Suppressor macrophage treated with lipopolysaccharide for 1 hour (primary cell): Measurements from ENCODE around the gene DNHD1.
"Not testable (repeated sequence)": the region's sequence is repeated elsewhere in the genome, so short reads cannot be mapped to it uniquely, and the experiment has no call there.

ENCODE experiments used
- DNase-seq, 3 donors: peaks; one replicate each; pipeline ENCODE4 v3.0.0-alpha.2; 2020 to 2022

Gene DNHD1

DNA sequence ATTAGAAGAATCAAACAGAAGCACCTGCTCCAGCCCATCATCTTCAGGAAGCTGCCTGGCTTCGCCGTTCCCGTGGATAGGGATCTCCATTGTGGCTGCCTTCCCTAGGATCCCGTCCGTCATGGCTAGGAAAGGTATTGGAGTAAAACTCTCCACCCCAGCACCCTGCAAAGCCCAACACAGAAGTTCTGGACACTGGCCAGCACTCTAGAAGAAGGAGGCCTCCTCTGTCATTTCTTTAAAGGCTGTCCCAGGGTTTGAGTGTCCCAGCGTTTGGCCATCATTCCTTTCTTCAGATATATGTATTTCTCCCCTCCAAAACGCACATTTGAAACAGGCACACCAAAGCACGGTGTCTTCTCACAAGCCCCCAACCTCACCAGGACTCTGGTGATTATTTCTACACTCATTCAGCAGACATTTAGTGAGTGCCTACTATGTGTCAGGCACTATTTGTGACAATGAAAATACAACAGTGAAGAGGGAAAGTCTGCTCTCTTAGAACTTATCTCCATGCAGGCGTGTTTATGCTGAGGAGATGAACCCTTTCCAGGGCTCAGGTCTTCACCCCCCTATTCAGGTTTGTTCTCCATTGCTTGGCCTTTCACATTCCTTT is 16.7 kb upstream of the DNHD1 start:
- no peak for DNase-seq

DNA sequence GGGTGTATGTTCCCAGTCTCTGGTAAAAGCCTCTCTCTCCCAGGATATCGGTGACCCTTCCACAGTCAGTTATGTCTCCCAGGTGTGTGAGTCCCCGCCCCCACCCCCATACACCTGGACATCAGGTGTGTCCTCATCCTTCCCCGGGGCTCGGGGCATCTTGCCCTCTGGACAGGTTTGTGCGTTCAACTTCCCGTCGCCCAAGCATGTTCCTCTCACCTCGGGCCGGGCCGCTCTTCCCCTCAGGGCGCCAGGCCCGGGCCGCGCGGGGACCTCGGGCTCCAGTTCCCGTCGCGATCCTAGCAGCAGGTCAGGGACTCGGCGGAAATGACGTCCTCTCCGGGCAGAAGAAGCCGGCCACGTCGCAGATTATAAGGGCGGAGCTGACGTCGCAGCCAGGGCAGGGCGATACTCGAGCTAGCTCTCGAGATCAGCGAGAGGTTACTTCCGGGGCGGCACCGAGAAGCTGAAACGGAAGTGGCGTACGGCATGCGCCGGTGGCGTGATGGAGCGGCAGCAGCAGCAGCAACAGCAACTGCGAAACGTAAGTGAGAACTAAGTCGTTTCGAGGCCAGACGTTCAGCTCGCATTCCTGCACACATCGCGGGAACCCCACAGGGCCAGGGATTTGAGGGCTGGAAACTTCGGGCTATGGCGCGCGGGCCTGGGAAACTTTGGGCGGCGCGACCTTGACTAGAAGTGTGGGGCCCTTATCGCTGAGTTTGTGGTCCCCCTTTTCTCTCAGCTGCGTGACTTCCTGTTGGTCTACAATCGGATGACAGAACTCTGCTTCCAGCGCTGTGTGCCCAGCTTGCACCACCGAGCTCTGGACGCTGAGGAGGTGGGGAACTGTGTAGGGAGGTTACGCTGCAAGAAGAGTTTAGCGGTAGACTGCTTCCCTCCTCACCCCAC is 15.8 kb upstream of the DNHD1 start, which contains the start of the genes ARFIP2 and TIMM10B:
TSS of gene ARFIP2 (minus strand) at position 320 of the 912 bp plus-strand sequence. CDS start 910 bp downstream, outside the sequence.
TSS of gene TIMM10B (plus strand) at position 490 of the 912 bp plus-strand sequence. CDS start at position 506, 16 bp downstream.
- peak; percentile 98 to 100 (median 99) for DNase-seq

DNA sequence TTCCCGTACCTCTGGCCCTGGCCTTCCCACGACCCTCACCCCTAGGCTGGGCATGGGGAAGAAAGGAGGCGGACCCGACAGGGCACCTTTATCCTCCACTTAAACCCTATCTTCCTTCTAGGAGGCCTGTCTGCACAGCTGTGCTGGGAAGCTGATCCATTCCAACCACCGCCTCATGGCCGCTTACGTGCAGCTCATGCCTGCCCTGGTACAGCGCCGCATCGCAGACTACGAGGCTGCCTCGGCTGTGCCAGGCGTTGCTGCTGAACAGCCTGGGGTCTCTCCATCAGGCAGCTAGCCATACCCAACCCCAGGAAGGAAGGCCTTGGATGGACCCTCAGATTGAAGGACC is 15.2 kb upstream of the DNHD1 start:
- DNase-seq = no peak

DNA sequence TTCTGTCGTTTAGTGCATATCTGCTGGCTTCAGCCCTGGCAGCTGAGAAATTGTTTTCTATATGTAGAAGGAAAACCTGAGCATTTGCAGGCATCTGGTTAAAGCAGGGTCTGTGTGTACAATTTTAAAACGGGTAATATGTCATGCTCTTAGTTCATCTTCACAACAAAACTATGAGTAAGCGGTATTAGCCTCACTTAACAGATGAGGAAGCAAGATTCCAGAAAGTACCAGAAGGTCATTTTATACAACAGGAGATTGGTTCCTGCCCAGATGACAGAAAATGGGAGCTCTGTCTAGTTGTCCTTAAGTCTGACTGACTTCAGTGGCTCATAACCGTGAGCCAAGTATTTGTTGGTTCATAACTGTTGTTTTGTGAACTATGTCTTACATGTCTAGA is 14.6 kb upstream of the DNHD1 start:
- peak; percentile 57 to 88 (median 76) for DNase-seq

DNA sequence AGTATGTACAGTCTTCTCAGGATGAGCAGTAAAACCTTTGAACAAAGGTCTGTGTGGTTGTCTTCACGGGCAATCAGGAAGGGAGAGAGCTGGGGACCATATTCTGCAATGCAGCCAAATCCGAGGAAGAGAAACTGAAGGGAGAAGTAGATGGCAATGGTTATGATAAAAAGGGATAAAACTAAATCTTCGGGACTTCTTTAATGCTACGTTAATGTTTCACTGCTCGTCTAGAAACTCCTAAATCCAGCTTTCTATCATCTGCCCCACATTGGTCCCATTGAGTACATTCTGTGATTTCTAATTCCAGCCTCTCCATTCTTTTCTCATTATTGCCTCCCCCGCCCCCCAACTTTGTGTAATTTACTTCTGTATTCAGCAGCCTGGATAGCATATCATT is 14.1 kb upstream of the DNHD1 start:
- no peak for DNase-seq

DNA sequence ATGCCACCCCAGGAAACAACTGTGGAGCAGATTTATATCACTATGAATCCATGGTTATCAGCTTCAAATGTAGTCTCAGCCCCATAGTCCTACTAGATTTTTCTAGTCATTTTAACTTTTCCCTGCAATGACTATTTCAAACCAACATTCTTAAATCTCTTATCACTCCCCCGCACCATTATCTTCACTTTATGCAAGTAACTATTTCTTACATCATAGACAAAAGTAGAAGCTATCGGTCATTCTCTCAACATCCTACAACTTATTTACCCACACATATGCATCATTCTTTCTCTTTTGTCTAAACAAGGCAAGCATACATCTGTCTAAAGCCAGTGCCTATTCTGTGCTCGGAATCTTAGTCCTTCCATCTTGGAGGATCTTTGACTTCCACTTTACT is 11.4 kb upstream of the DNHD1 start:
- no peak for DNase-seq

DNA sequence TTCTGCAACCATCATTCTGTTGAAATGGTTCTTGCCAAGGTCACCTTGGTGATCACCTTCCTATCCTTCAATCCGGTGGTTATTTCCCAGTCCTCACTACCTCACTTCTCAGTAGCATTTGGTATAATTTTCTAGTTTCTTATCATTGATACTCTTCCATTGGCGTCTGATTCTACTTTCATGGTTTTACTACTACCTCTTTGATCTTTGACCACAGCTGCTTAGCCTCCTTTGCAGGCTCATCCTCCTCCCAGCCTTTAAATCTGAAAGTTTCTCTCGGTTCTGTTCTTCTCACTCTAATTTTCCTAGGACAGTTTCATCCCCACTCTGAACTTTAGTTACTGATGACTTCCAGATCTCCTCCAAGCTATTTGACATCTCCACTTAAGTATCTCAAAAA is 10.8 kb upstream of the DNHD1 start:
- no peak for DNase-seq

DNA sequence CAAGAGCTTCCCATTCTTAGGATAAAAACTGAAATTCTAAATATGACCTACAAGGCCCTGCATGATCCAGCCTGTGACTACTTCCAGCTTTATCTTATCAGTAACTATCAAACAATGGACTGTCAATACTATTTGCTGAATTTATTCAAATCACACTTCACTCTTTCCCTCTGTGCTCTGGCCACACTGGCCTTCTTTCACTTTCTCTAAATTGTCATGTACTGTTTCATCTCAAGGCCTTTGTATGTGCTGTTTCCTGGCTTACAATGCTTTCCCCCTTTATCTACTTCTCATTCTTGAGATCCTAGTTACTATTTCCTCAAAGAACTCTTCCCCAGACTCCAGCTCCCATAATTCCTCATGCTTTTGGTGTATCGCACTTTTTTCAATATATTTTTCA is 10.1 kb upstream of the DNHD1 start:
- no peak for DNase-seq

DNA sequence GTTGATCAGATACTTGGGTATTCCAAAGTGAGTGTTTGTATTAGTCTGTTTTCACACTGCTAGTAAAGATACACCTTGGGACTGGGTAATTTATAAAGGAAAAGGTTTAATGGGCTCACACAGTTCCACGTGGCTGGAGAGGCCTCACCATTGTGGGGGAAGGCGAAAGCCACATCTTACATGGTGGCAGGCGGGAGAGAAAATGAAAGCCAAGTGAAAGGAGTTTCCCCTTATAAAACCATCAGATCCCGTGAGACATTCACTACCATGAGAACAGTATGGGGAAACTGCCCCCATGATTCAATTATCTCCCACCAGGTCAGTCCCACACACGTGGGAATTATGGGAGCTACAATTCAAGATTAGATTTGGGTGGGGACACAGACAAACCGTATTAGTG is 8.7 kb upstream of the DNHD1 start:
- no peak for DNase-seq

DNA sequence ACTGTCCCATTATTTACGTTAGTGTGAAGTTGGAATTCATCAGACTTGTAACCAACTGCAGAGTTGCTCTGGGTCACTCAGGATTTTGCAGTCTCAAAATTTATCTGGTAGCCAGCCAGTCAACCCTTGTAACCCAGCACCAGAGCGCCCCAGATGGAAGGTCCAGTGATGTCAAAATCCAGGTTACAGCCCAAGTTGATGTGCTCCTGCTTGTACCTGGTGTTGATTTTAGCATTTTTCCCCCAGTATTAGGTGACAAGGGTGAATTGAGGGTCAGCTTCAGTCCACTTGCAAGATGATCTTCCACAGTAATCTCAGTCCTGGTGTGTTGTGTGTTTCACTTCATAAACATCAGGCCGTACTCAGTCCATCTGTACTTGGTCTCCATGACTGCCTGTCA is 8.3 kb upstream of the DNHD1 start:
- DNase-seq = no peak

DNA sequence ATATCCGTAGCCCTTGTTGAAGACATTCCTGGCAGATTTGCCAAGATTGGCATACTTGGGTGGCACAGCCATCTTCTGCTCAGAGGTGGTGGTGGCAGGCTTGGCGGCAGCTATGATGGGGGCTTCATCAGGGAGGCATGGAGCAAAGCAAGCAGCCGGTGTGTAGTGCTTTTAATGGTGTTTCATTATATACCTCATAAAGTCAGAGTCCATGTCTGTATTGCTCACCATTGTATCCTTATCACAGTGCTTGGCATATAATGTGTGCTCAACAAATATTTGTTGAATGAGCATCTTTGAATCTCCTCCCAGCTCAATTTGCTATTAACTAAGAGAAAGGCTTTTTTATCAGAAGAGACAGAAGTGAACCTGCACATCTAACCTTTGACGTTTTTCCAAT is 7.8 kb upstream of the DNHD1 start:
- no peak for DNase-seq

DNA sequence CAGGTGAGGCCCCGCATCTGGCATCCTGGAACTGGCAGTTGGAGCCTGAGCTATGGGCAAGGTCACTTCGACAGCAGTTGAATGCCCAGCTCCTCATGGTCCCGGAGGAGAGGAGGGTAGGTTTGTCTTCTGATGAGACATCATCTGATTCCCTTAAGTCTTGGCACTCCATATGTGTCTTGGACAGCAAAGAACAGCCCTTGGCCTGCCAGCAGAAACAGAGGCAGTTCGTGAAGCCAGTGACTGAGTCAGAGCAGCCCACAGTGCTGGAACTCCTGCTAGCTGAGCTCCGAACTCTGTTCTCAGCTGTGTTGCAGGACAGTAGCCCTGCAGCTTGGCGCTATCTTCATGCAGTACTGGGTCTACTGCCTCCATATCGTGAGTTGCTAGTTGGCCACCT is 1.0 kb downstream of the DNHD1 start:
- no peak for DNase-seq

DNA sequence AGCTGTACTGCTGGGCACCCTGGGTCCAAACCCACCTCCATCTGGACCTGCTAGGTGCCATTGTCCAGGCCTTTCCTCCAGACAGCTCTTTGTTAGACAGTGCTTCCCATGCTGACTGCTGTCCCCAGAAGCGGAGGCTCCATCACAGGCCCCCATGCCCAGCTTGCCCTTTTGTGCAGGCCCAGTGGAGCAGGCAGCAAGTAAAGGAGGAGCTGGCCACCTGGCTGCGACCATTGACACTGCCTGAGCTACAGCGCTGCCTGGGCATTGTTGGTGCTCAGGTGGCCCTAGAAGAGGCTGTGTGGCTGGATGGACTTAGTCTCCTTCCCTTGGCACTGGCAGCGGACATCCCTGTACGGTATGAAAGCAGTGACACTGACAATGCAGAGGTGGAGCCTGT is 1.5 kb downstream of the DNHD1 start:
- DNase-seq = no peak

DNA sequence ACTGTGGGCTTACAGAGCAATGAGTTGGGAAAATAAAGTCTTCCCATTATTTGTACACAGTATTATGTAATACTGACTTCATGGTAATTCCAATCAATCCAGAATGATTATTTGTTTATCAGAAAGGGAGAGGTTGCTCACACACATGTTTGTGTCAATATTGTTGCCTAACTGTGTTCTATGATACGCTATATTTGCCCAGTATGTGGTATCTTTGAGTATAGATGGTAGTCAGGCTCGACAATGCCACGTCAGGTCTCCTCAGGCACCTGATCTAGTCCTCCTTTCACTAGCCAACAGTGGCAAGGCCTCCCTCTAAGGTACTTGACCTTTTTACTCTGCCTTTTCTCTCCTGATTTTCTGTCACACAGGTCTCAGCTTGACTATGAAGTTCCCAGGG is 5.3 kb downstream of the DNHD1 start:
- no peak for DNase-seq

DNA sequence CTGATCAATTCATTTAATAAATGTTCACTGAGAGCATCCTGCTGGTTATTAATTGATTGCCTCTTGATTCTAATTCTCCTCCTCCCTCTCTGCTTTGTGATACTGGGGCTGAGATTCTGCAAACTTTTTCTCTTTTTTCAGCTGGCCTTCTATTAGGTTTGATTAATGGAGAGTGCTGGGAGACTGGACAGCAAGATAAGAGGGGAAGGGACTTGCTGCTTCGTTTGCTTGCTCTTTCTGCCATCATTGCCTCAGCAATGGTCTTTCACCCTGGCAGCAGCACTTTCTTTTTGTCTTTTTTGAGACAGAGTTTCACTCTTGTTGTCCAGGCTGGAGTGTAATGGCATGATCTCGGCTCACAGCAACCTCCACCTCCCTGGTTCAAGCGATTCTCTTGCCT is 7.1 kb downstream of the DNHD1 start:
- DNase-seq = no peak

DNA sequence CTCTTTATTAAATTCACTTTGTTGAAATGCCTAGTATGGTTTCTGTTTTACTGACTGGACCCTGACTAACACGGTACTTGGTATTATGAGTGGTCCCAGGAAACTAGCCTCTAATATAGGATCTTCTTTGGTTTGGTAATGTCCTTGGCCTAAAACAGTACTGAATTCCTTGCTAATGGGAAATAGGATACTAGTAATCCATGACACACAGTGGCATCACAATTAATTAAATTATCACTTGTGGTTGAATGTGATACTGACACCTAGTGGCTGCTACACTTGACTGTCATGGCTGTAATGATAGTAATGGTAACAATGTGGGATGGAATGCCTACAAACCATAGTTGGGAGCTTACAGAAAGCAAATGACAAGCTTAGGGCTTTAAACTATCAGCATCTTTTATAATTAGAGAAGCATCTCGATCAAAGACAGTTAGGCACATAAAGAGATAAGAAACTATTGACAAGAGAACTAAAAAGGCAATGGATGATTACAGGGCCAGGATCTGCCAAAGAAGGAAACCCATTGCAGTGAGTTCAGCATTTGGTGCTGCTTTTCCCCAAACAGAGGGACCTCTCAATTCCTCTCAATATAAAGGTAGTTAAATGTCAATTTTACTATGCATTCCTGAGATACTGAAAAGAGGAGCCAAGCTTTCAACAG is 8.6 kb downstream of the DNHD1 start:
- peak; percentile 62 to 76 (median 74) for DNase-seq

DNA sequence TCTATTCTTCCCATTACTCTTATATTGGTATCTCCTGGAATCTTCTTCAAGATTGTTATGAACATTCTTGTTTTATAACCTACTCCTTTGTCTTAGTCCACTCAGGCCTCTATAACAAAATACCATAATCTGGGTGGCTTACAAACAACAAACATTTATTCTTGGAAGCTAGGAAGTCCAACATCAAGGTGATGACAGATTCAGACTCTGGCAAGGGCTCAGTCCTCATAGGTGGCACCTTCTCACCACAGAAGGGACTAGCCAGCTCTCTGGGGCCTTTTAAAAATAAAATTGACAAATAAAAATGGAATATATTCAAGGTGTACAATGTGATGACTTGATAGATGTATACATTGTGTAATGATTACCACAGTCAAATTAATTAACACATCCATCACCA is 19.8 kb downstream of the DNHD1 start:
- DNase-seq = no peak

DNA sequence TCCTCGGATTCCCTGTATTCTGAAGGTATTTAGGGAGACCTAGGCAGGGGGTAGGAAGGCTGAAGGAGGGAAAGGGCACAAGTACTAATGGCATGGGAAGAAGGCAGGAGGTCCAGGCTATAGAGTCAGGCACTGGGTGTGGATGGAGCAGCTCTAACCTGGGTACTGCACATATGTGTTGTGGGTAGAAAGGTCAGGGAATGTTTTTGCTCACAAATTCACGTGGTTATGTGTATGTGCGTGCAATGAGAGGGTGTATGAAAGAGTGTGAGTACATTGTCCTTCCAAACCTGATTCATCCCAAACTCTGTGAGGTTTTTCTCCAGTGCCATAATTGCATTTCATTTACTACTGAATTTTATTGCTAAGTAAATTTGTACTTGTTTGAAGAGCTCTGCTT is 23.2 kb downstream of the DNHD1 start:
- no peak for DNase-seq

DNA sequence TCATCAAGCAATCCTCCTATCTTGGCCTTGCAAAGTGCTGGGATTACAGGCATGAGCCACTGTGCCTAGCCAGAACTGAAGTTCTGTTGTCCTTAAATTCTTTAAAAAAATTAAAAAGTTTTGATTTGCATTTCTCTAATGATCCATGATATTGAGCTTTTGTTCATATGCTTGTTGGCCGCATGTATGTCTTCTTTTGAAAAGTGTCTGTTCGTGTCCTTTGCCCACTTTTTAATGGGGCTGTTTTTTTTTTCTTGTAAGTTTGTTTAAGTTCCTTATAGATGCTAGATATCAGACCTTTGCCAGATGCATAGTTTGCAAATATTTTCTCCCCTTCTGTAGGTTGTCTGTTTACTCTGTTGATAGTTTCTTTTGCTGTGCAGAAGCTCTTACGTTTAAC is 24.9 kb downstream of the DNHD1 start:
- not testable (repeated sequence) for DNase-seq

DNA sequence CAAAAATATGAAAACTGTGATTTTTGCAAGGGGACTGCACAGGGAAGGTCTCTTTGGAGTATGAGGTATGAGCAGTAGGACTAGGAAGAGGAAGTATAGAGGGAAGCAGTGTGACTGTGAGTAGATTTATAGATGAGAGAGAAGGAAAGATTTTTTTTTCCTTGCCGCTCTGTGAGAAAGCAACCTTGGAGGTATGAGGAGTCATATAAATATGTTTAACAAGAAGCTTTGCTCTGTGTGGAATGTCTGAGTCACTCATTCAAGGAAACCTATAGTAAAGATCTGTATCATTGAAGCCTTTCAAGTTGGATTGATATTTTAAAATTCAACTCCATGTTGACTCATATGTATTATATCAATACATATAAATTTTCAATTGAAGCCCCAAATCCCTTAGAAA is 26.2 kb downstream of the DNHD1 start:
- peak in 1 of 3 donors; percentile 7 for DNase-seq

DNA sequence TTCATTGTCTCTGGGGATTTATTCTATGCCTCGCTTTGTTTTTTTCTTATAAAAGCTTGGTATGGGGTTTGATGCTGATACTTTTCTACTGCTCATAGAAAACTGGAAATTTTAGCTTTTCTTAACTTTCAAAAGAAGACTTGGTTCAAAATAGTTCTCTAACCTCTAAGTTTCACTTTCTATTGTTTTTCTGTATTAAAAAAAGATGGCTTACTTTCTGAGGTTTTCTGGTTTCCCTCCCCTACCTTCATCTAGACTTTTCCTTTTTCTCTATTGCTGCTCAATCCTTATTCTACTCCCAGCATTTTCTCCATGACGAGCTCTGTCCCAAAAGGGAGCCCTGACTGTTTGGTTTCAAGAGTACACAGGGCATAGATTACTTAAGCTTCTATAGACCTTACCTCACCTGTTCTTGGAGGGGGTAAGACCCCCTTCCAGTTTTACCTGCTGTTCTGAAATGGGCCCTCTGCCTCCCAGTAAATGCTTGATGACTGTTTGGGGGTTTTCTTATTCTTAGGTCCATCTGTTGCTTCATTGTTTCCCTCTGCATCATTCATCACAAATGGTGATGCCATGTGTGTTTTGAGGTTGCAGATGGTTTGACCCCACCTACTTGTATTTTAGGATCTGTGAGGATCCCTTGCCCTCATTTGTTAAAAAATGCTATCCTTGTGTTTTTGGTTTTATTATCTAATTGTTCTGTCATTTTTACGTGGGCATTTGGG is 29.5 kb downstream of the DNHD1 start:
- DNase-seq = no peak

DNA sequence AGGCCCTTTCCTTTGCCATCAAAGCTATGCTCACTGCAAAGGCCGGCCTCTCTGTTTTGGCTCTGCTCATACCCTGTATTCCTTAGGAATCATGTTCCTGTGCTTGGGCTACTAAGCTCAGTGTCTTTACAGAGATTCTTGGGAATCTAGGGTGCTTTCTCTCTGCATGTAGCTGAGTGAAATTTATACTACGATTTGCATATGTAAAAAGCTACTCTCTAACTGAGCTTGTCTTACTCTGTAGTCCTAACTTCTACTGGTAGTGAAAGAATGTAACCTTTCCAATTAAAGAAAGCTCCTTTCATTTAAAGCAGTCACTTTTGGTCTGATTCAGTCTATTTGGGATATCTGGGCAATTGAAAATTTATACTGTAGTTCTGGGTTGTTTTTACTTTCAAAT is 32.2 kb downstream of the DNHD1 start:
- DNase-seq = no peak

DNA sequence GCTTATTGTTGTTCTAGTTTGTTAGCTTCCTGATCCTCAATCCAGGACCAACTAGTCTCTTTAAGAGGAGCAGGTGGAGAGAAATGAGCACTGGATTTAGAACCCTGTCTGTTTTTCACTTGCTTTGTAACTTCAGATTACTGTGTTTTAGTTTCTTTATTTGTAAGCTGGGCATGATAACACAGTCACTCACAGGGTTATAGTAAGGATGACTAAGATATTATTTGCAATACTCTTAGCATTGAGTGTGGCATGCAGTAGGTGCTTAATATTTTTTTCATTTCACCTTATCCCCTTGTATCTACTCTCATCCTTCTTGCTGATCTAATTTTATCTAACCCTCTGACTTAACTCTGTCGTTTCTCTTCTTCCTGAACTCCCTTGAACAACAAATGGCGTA is 33.8 kb downstream of the DNHD1 start:
- no peak for DNase-seq
